Stimulated activated CD4-positive, alpha-beta T cell treated with anti-CD3 and anti-CD28 coated beads, Interleukin-1b, Interleukin-23, amount 100 ng/mL, for 4 hours (primary cell): ENCODE measurements around the gene IFNAR2.

Experiments
- DNase-seq, 2 donors: peaks; one replicate each; pipeline ENCODE4 v3.0.0-alpha.2; 2020; ENCODE audit warnings: low read depth in 2 of 2

The IFNAR2 gene

DNA sequence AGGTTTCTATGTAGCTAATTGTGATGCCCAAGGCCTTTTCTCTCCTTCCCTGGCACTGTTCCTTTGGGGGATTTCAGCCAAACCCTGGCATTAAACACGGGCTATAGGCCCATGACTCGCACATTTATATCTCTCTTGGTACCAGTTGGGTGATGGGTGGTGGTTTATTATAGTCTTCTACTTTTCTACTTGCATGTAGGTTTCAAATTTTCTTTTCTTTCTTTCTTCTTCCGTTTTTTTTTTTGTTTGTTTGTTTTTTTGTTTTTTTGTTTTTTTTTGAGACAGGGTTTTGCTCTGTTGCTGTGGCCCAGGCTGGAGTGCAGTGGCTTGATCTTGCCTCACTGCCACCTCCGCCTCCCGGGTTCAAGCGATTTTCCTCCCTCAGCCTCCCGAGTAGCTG is 37.5 kb downstream of the IFNAR2 start:
- no peak for DNase-seq

- DNase-seq: no peak
These were observed 38.6 kb downstream of the IFNAR2 start for GRCh38 chr21:33268393-33268736.

DNA sequence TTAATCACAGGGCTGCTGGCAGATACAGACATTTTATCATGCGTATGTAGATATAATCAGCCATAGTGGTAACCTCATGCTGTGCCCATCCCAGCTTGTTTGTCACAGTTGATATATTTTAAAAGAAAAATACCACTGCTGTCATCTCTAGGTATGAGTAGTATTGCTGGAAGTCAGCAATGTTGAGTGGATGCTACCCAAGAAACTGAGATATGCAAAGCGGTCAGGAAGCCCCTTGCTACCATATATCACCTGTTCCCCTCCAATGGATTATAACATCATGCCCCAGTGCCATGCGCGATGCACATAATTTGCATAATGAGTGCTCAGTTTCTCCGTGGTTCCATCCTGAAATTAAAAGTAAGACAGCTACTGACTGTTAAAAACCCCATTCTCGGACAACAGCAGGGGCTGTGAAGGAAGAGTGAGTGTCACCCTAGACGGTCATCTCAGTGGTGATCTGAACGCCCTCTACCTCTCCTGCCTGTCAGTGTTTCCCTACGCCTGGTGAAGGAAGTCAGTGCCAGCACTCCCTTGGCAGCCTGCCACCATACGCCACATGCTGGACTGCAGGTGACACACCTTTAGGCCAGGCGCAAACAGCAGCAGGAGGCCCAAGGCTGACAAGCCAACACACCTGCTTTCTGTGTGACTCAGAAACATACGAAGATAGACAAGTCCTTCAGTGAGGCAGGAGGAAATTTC is 39.2 kb downstream of the IFNAR2 start:
- peak in 1 of 2 donors; percentile 26 for DNase-seq

DNA sequence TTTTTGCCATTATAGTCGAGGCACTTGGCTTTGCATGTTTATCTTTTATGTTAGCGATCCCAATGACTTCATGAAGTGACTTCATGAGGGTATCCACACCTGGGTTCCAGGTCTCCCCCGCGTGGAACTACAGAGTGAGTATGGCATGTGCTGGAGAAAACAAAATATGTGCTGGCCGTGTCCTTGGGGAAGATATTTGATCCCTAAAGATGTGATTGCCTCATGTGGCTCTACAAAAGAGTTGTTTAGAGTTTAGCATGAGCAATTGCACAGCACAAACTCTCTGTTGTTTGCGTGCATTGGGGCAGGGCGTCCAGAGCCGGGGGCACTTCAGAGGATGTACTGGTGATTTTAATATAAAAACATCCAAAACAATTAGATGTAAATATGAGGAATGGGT is 41.2 kb downstream of the IFNAR2 start:
- DNase-seq: no peak

DNA sequence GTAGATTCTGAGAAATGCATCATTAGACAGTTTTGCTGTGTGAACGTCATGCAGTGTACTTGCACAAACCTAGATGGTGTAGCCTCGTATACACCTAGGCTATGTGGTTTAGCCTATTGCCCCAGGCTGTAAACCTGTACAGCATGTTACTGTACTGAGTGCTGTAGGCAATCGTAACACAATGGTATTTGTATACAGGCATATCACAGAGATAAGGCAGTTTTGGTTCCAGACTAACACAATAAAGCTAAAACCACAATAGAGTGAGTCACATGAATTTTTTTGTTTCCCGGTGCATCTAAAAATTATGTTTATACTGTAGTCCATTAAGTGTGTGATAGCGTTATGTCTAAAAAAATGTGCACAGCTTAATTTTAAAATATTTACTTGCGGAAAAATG is 43.3 kb downstream of the IFNAR2 start:
- no peak for DNase-seq

- DNase-seq: no peak
These were observed 49.0 kb downstream of the IFNAR2 start for GRCh38 chr21:33278721-33279120.

- no peak for DNase-seq
These were observed 49.6 kb downstream of the IFNAR2 start for GRCh38 chr21:33279330-33279820.
